Heart left ventricle (tissue), 16 donors: Measurements from ENCODE around the gene AOX1. TPM values are rescaled to one million over a fixed set of nuclear protein-coding genes. Genes with fewer than 3 reads are reported as not detected.
"Not testable (repeated sequence)": the region's sequence is repeated elsewhere in the genome, so short reads cannot be mapped to it uniquely, and the experiment has no call there.

Source experiments
- ATAC-seq, 4 donors: fragments of 200-7000 bp; cut with Tn5 transposase; one replicate each; pipeline ENCODE4 v1.9.1; 2020 to 2022; ENCODE audit warnings: moderate library complexity in 4 of 4, mild to moderate bottlenecking in 3 of 4, moderate number of reproducible peaks in 1 of 4
- DNase-seq, 5 donors: peaks; one replicate each; pipeline ENCODE4 v3.0.0-alpha.2; 2020
- H3K27ac ChIP-seq, 12 donors: fragments of 200-600 bp; sonication (generic) in 4 of 12; one replicate each; pipeline versions ENCODE4 v1.5.0 to v1.8.0; 2016 to 2022; ENCODE audit warnings: mild to moderate bottlenecking in 2 of 12
- H3K27me3 ChIP-seq, 9 donors: fragments of 200-600 bp; sonication (generic) in 2 of 9; one replicate each; pipeline versions ENCODE4 v1.5.1 to v1.8.0; 2016 to 2022; ENCODE audit warnings: mild to moderate bottlenecking in 3 of 9
- H3K36me3 ChIP-seq, 9 donors: fragments of 200-600 bp; sonication (generic) in 2 of 9; one replicate each; pipeline versions ENCODE4 v1.5.0 to v1.8.0; 2018 to 2022; ENCODE audit warnings: mild to moderate bottlenecking in 2 of 9
- H3K4me1 ChIP-seq, 12 donors: fragments of 200-600 bp; sonication (generic) in 4 of 12; one replicate each; pipeline versions ENCODE4 v1.5.0 to v1.8.0; 2016 to 2022; ENCODE audit warnings: mild to moderate bottlenecking in 3 of 12
- H3K4me3 ChIP-seq, 12 donors: fragments of 200-600 bp; sonication (generic) in 4 of 12; one replicate each; pipeline versions ENCODE4 v1.5.0 to v1.8.0; 2017 to 2022; ENCODE audit warnings: mild to moderate bottlenecking in 9 of 12, moderate library complexity in 4 of 12
- H3K9me3 ChIP-seq, 12 donors: fragments of 200-600 bp; sonication (generic) in 4 of 12; one replicate each; pipeline versions ENCODE4 v1.5.0 to v1.8.0; 2016 to 2022; ENCODE audit warnings: mild to moderate bottlenecking in 1 of 12
- CTCF ChIP-seq, 12 donors: fragments of 200-600 bp; sonication (generic) in 4 of 12; IDR thresholded peaks; one replicate each; pipeline versions ENCODE4 v1.5.0 to v1.8.0; 2018 to 2022; ENCODE audit warnings: antibody characterized with exemption in 12 of 12, mild to moderate bottlenecking in 5 of 12
- POLR2A ChIP-seq, 2 donors: fragments of 450-650 bp; IDR thresholded peaks; one replicate each; pipeline ENCODE4 v1.6.1; 2017; ENCODE audit warnings: antibody characterized with exemption in 2 of 2, mild to moderate bottlenecking in 2 of 2, moderate library complexity in 2 of 2
- WGBS, 4 donors: extraction: QIAGEN DNeasy Blood & Tissue Kit in 2 of 4; methylation state at CpG; one replicate each; pipeline versions ENCODE4 v1.1.5 to v1.1.7; 2013 to 2018; 5-methylcytosine and 5-hydroxymethylcytosine counted together
- intact Hi-C, 10 donors: fragments of 100-400 bp; cut with DNase I; formaldehyde crosslinking; loops; one replicate each; pipeline versions ENCODE4 v1.11.1 to v1.14.2; 2022
- polyA plus RNA-seq, 2 donors: library from polyadenylated mRNA; stranded (reverse); fragments of 200-250 nt; gene quantifications; one replicate each; pipeline ENCODE4 v1.2.3, GENCODE V29; 2013
- total RNA-seq, 9 donors: library from RNA; depleted of rRNA in 2 of 9; stranded (reverse); fragments of >200 nt in 2 of 9; fragmentation: NEBNext Ultra II Directional in 3 of 9; extraction: Animal tissue kit (Norgen Biotek cat#: 25700) in 3 of 9; gene quantifications; one replicate each; pipeline versions ENCODE4 v1.1.0 to v1.2.4, GENCODE V29; 2016 to 2023
- donor health status: ischemic (EF 13 %, LVEDD 7.1; RV severe dilation, severe dysfunction).
- donor health status: healthy with polysubstance abuse.
- donor health status: DM: no; HTN: yes; CAD: no.
- donor health status: DM: no; HTN: no; CAD: no.
- donor health status: ischemic (EF 25% LVEDD 6.9; RV normal size, moderate dysfunction).
- donor health status: ischemic (EF 25% LVEDD 5.7; RV mildly dilated, moderate dysfunction).
- donor health status: healthy.
- donor health status: DM: yes; HTN: yes; CAD: no.
- donor health status: ischemic (EF 35%, LVEDD 5.7; RV mildly dilated, moderate dysfunction).
- donor health status: nonischemic (EF 11% LVEDD 7.7; RV severe dilation, severe dysfunction).
- donor health status: DM: yes; HTN: yes; CAD: no.
- donor health status: PGD.
- donor health status: ischemic (EF 29% LVEDD 5.4; RV normal size, mild dysfunction).
- donor health status: nonischemic (EF 23%, LVEDD 6.1; RV moderate dilation, normal function).

Gene AOX1
- total and polyA plus RNA-seq, 11 donors, result 0.76 to 33.4 (median 2.9) TPM

GRCh38 chr2:200713003-200713703, 127.3 kb downstream of the AOX1 start:
- peaks cover 0 to 7% (median 1%) of the 10 kb centered on the region in 12 donors for H3K4me1 ChIP-seq
- intact Hi-C loops, result loop anchor here (1.0 to 10.0 kb wide), 10 partner anchors 98 to 359 kb away; partner anchors contain the start of genes BZW1 (in 7 of the 10), NIF3L1 (in 3 of the 10), PPIL3 (in 3 of the 10) and CLK1 (in 2 of the 10)
- peak overlapping the region in 10 of 12 donors; percentile 26 to 58 (median 46) for H3K4me3 ChIP-seq
- DNase-seq (peak; percentile 81 to 90 (median 89)), ATAC-seq (peak; percentile 91 to 99 (median 98))
- H3K27me3 ChIP-seq, result peaks cover 0 to 3% (median 0%) of the 10 kb centered on the region in 9 donors
- H3K9me3 ChIP-seq, result peaks cover 0 to under 1% (median 0%) of the 10 kb centered on the region in 12 donors
- TF ChIP-seq CTCF (IDR thresholded peaks at IDR 0.05), result peak; percentile 60 to 92 (median 84)
- TF ChIP-seq POLR2A (IDR thresholded peaks at IDR 0.05), result peak in 1 of 2 donors; percentile 48
- H3K36me3 ChIP-seq, result no peaks in the 10 kb centered on the region
- WGBS, 4 donors, result 5 to 8% (median 6%) methylated on average over 17 of the region's 17 CpGs
- H3K27ac ChIP-seq, result peak overlapping the region in 11 of 12 donors; percentile 23 to 84 (median 61)

DNA sequence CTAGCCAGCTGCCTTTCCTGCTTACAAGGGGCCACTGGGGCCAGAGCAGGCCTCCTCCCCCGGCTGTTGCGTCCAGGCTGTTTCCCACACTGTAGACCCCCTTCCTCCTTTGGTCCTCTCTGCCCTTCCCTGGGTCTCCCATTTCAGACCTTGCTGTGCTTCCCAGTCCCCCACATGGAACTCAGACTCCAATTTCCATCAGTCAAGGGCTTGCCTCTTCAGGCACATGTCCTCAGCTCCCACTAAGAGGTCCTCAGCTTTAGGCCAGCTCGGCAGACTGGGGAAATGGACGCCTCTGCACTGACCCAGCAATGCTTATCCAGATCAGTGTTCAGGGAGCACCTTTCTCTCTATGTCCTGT, 127.9 kb downstream of the AOX1 start:
- peaks cover 0 to 2% (median 0%) of the 10 kb centered on the region in 12 donors for H3K9me3 ChIP-seq
- WGBS, 4 donors, result 85 to 92% (median 87%) methylated on average over 4 of the region's 4 CpGs
- intact Hi-C loops, result loop anchor here (1.0 to 10.0 kb wide), 10 partner anchors 97 to 359 kb away; partner anchors contain the start of genes BZW1 (in 7 of the 10), NIF3L1 (in 3 of the 10), PPIL3 (in 3 of the 10) and CLK1 (in 2 of the 10)
- peak in 1 of 4 donors; percentile 16 for ATAC-seq
- peaks cover 0 to 7% (median 1%) of the 10 kb centered on the region in 12 donors for H3K4me1 ChIP-seq
- H3K36me3 ChIP-seq, result no peaks in the 10 kb centered on the region
- peaks cover 0 to 4% (median 0%) of the 10 kb centered on the region in 9 donors for H3K27me3 ChIP-seq
- no peak for DNase-seq
- peak overlapping the region in 11 of 12 donors; percentile 23 to 84 (median 61) for H3K27ac ChIP-seq
- H3K4me3 ChIP-seq, result peak overlapping the region in 5 of 12 donors; percentile 44 to 58 (median 50)
- TF ChIP-seq POLR2A (IDR thresholded peaks at IDR 0.05) (no peak), CTCF (IDR thresholded peaks at IDR 0.05) (no peak)

DNA sequence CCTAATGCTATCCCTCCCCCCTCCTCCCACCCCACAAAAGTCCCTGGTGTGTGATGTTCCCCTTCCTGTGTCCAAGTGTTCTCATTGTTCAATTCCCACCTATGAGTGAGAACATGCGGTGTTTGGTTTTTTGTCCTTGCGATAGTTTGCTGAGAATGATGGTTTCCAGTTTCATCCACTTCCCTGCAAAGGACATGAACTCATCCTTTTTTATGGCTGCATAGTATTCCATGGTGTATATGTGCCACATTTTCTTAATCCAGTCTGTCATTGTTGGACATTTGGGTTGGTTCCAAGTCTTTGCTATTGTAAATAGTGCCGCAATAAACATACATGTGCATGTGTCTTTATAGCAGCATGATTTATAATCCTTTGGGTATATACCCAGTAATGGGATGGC, 129.2 kb downstream of the AOX1 start:
- H3K27ac ChIP-seq, H3K9me3 ChIP-seq, H3K36me3 ChIP-seq, ATAC-seq, H3K4me3 ChIP-seq, H3K27me3 ChIP-seq, DNase-seq, H3K4me1 ChIP-seq: not testable (repeated sequence)
- WGBS, 4 donors, result 95 to 100% (median 97%) methylated on average over 2 to 3 of the region's 3 CpGs
- intact Hi-C loops, result loop anchor here in 3 of 10 donors (10.0 kb wide), 2 partner anchors 150 to 170 kb away; partner anchors contain the start of genes NIF3L1 (in 2 of the 3), PPIL3 (in 2 of the 3) and CLK1 (in 1 of the 3)

DNA sequence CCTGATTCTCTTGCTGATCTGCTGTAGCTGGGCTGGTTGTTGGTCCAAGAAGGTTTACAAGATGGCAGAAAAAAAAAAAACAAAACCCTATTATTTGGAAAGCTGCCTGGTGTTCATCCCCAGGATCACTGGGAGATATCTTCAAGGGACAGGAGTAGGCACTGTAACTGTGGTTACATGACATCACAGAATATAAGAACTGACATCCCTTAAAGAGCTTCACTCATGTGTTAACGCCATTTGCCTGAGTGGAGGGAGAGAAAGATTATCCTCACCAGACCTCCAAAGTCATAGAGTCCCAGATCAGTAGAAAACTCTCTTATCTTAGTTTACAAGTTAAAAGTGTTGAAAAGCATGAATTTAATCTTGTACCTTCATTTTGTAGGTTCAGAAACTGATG, 130.6 kb downstream of the AOX1 start:
- H3K27me3 ChIP-seq, result peaks cover 0 to 4% (median 0%) of the 10 kb centered on the region in 9 donors
- H3K4me1 ChIP-seq, result peaks cover 0 to 7% (median 1%) of the 10 kb centered on the region in 12 donors
- TF ChIP-seq POLR2A (IDR thresholded peaks at IDR 0.05) (no peak), CTCF (IDR thresholded peaks at IDR 0.05) (no peak)
- intact Hi-C loops, result loop anchor here in 3 of 10 donors (2.0 to 10.0 kb wide), 3 partner anchors 20 to 168 kb away; partner anchors contain the start of genes NIF3L1 (in 2 of the 3), PPIL3 (in 2 of the 3) and CLK1 (in 1 of the 3)
- DNase-seq (no peak), ATAC-seq (no peak)
- peaks cover 0 to 7% (median 0%) of the 10 kb centered on the region in 12 donors for H3K9me3 ChIP-seq
- H3K27ac ChIP-seq, result no peak overlapping the region
- no peaks in the 10 kb centered on the region for H3K36me3 ChIP-seq
- H3K4me3 ChIP-seq, result no peak overlapping the region
- WGBS, 4 donors, result 25 to 51% (median 36%) methylated on average over 1 of the region's 1 CpG

Other genes starting within 250 kb of the AOX1 start
- 10 to 100 TPM in 7 of 9 donors, 1 to 10 TPM in 2; 8.8 to 16.0 (median 11.8) TPM for gene KCTD18, start 75.9 kb upstream of the AOX1 start, total RNA-seq
- gene KCTD18, start 75.9 kb upstream of the AOX1 start, polyA plus RNA-seq, result 1 to 10 TPM; 3.6 to 9.1 TPM
- gene SGO2, start 59.8 kb upstream of the AOX1 start, total RNA-seq, result 1 to 10 TPM in 7 of 9 donors, under 1 TPM in 2; 0.58 to 5.3 (median 2.0) TPM
- 1 to 10 TPM in 1 of 2 donors, under 1 TPM in 1; 0.27 to 1.8 TPM for gene SGO2, start 59.8 kb upstream of the AOX1 start, polyA plus RNA-seq
- 100 to 1,000 TPM in 2 of 9 donors, 10 to 100 TPM in 7; 60.0 to 147 (median 87.3) TPM for gene BZW1, start 225.9 kb downstream of the AOX1 start, total RNA-seq
- gene BZW1, start 225.9 kb downstream of the AOX1 start, polyA plus RNA-seq, result 100 to 1,000 TPM in 1 of 2 donors, 10 to 100 TPM in 1; 10.7 to 111 TPM